ENCODE data around the gene PAM.
"Not testable (repeated sequence)": the region's sequence is repeated elsewhere in the genome, so short reads cannot be mapped to it uniquely, and the experiment has no call there.

PAM gene

GRCh38 chr5:103003872-103004271 lies 248.8 kb downstream of the PAM start:
- no peak for DNase-seq (ENCODE audit: low read depth)

- no peak for DNase-seq (ENCODE audit: low read depth)
Observed at GRCh38 chr5:103005276-103005675, 250.2 kb downstream of the PAM start.

- DNase-seq (ENCODE audit: low read depth), result no peak
Observed at GRCh38 chr5:103006921-103007320, 251.8 kb downstream of the PAM start.

- no peak for DNase-seq (ENCODE audit: low read depth)
Observed at GRCh38 chr5:103010168-103010567, 255.1 kb downstream of the PAM start.

GRCh38 chr5:103013933-103014552 lies 258.9 kb downstream of the PAM start:
- no peak for DNase-seq (ENCODE audit: low read depth)

GRCh38 chr5:103014983-103015382 lies 259.9 kb downstream of the PAM start:
- DNase-seq (ENCODE audit: low read depth), result no peak

GRCh38 chr5:103016167-103016566 lies 261.1 kb downstream of the PAM start:
- DNase-seq (ENCODE audit: low read depth), result no peak

GRCh38 chr5:103019804-103020203 lies 264.7 kb downstream of the PAM start:
- DNase-seq (ENCODE audit: low read depth), result no peak

- DNase-seq (ENCODE audit: low read depth), result no peak
Observed at GRCh38 chr5:103021314-103021713, 266.2 kb downstream of the PAM start.

- DNase-seq (ENCODE audit: low read depth), result no peak
Observed at GRCh38 chr5:103027267-103027666, 272.2 kb downstream of the PAM start.

- DNase-seq (ENCODE audit: low read depth), result no peak
Observed at GRCh38 chr5:103031607-103032006, 276.5 kb downstream of the PAM start.

- DNase-seq (ENCODE audit: low read depth), result no peak
Observed at GRCh38 chr5:103033696-103034095, 278.6 kb downstream of the PAM start.

GRCh38 chr5:103034662-103035392 lies 279.7 kb downstream of the PAM start:
- no peak for DNase-seq (ENCODE audit: low read depth)

- DNase-seq (ENCODE audit: low read depth), result no peak
Observed at GRCh38 chr5:103035701-103036100, 280.6 kb downstream of the PAM start.

GRCh38 chr5:103036601-103037000 lies 281.5 kb downstream of the PAM start:
- DNase-seq (ENCODE audit: low read depth), result no peak

GRCh38 chr5:103037673-103038455 lies 282.8 kb downstream of the PAM start:
- no peak for DNase-seq (ENCODE audit: low read depth)

GRCh38 chr5:103041071-103041676 lies 286.1 kb downstream of the PAM start:
- DNase-seq (ENCODE audit: low read depth), result no peak

- not testable (repeated sequence) for DNase-seq (ENCODE audit: low read depth)
Observed at GRCh38 chr5:103046706-103047105, 291.6 kb downstream of the PAM start.

- DNase-seq (ENCODE audit: low read depth), result no peak
Observed at GRCh38 chr5:103057208-103058130, 302.4 kb downstream of the PAM start.

- DNase-seq (ENCODE audit: low read depth), result no peak
Observed at GRCh38 chr5:103059525-103059924, 304.4 kb downstream of the PAM start.

GRCh38 chr5:103060424-103060954 lies 305.4 kb downstream of the PAM start:
- DNase-seq (ENCODE audit: low read depth), result no peak

Measured in stimulated activated CD8-positive, alpha-beta memory T cell treated with anti-CD3 and anti-CD28 coated beads, Interleukin-12 subunit alpha, Interleukin-12 subunit beta, amount 100 ng/mL, for 1 hour (primary cell).